GM12801 (cell line): ENCODE measurements around the gene IL27RA.

Experiments
- TF ChIP-seq, protein P1 (sequence below): IDR thresholded peaks from one replicate; pipeline ENCODE4 v1.5.1; 2011; ENCODE audit warnings: control low read depth; ENCODE audit not compliant: insufficient read length; ENCODE audit errors: extremely low read depth

The IL27RA gene

DNA sequence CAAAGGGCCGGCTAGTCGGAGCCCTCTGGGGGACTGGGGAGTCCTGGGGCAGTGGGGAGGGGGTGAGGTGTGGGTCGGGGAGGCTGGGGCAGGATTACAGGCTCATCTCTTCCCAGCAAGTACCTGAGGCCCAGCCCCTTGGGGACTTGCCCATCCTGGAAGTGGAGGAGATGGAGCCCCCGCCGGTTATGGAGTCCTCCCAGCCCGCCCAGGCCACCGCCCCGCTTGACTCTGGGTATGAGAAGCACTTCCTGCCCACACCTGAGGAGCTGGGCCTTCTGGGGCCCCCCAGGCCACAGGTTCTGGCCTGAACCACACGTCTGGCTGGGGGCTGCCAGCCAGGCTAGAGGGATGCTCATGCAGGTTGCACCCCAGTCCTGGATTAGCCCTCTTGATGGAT is 20.4 kb downstream of the IL27RA start:
- TF ChIP-seq, protein P1, sequence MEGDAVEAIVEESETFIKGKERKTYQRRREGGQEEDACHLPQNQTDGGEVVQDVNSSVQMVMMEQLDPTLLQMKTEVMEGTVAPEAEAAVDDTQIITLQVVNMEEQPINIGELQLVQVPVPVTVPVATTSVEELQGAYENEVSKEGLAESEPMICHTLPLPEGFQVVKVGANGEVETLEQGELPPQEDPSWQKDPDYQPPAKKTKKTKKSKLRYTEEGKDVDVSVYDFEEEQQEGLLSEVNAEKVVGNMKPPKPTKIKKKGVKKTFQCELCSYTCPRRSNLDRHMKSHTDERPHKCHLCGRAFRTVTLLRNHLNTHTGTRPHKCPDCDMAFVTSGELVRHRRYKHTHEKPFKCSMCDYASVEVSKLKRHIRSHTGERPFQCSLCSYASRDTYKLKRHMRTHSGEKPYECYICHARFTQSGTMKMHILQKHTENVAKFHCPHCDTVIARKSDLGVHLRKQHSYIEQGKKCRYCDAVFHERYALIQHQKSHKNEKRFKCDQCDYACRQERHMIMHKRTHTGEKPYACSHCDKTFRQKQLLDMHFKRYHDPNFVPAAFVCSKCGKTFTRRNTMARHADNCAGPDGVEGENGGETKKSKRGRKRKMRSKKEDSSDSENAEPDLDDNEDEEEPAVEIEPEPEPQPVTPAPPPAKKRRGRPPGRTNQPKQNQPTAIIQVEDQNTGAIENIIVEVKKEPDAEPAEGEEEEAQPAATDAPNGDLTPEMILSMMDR, result no peak

DNA sequence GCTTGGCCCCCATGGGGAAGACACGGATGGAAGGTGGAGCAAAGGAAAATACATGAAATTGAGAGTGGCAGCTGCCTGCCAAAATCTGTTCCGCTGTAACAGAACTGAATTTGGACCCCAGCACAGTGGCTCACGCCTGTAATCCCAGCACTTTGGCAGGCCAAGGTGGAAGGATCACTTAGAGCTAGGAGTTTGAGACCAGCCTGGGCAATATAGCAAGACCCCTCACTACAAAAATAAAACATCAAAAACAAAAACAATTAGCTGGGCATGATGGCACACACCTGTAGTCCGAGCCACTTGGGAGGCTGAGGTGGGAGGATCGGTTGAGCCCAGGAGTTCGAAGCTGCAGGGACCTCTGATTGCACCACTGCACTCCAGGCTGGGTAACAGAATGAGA is 20.9 kb downstream of the IL27RA start:
- TF ChIP-seq, protein P1, result no peak

DNA sequence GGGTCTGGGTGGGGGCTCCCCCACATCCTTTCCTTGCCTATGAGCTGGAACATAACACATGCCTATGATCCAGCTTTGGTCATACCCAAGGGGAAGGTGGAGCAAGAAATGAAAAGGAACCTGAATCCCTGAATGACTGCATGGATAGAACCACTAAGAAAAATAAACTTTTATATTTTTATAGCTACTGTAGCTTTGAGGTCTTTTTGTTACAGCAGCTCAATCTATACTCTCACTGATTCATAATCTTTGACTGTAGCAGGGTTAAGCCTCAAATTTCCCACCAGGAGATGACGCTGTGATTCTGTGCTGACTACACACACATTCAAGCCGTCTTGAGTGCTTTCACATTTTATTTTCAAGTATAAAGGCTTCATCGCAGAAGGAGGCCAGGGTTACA is 21.5 kb downstream of the IL27RA start:
- TF ChIP-seq, protein P1, result no peak

DNA sequence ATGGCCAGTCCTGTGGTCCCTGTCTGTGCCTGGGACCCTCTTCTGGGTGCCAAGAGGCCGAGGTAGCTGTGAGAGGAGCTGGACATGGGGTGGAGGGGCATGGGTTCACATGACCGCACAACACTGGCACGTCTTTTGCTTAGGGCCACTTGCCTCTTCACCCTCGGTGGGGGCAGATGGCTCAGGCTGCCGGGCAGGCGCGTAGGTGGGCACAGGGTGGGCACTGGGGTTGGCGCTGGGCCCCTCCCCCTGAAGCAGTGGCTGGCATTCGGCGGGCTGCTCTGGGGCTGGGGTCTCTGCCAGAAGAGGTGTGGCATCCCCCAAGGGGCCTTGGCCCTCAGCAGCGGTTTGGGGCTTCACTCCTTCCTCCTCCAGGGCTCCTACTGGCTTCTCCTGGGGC is 21.9 kb downstream of the IL27RA start:
- TF ChIP-seq, protein P1, result no peak

DNA sequence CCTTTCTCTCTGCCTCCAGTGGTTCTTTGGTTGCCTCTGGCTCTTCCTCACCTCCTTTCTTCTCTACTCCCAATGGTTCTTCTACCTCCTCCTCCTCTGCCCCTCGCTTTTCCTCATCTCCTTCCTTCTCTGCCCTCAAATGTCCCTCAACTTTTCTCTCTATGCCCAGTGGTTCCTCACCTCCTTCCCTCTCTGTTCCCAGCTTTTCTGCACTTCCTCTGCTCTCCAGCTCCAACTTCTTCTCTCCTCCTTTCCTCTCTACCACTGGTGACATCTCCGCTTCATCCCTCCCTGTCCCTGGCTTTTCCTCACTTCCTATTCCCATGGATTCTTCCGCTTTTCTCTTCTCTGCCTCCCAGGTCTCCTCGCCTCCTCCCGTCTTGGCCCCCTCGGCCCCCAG is 22.5 kb downstream of the IL27RA start:
- TF ChIP-seq, protein P1, result no peak

DNA sequence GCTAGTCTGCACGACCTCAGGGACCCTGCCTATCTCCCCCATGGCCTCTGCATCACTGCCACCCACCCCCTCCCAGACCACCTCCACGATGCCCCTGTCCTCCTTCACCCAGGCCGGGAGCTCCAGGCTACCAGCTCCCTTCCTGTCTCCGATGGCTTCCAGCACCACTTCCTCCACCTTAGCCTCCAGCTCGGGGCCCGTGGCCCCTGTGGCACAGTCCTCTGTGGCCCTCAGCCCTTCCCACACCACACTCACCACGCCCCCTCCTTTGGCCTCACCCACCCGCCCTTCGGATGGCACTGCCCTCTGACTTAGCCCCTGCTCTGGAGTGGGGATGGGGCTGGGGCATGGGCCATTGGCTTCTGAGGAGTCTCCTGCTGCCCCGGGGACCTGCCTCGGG is 23.2 kb downstream of the IL27RA start:
- TF ChIP-seq, protein P1, result no peak

DNA sequence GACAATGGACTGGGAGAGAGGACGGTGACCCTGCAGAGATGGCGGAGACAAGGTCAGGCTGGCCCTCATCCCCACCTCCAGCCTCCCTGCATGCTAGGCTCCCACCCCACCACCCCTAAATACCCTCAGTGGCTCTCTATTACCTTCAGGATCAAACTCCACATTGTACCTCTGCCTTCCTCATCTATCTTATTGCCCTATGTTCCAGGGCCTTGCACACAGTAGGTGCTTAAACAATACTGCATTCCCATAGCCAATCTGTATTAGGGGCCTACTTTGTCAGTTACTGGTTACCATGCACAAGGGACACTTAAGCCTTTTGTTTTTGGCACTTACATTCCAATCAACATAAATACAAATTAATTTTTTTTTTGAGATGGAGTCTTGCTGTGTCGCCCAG is 23.8 kb downstream of the IL27RA start:
- TF ChIP-seq, protein P1, result no peak

DNA sequence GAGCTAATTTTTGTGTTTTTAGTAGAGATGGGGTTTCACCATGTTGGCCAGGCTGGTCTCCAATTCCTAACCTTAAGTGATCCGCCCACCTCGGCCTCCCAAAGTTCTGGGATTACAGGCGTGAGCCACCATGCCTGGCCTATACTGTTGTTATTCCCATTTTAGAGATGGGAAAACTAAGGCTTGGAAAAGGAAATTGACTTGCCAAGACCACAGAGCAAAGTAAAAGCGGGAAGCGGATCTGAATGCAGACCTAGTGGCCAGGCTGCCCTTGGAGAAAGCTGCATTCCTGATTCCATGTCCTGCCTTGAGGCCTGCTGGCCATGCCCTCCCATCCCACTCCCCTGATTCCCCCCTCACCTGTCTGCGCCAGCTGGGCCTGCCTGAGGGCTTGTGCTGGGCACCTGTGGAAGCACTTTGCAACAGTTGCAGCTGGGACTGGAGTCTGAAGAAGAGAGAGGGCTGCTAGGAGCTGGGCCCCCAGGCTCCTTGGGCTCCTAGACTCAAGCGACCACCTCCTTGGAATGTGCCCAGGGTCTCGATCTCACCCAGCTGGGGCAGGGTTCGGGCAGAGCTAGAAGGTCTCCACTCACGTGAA is 24.6 kb downstream of the IL27RA start:
- TF ChIP-seq, protein P1, result no peak
